ENCODE data around the gene TOM1L2.

Gene TOM1L2

GRCh38 chr17:17963066-17963465 lies 9.1 kb downstream of the TOM1L2 start:
- no peak overlapping the region for H3K27ac ChIP-seq (replicated peaks)
- DNase-seq (ENCODE audit: low read depth in 1 of 2, low spot score in 1 of 2): no peak
- H3K27me3 ChIP-seq (ENCODE audit: insufficient read depth, poor library complexity, severe bottlenecking): no peaks in the 10 kb centered on the region
- no peak overlapping the region for H3K4me3 ChIP-seq (replicated peaks; ENCODE audit: insufficient read depth, low read length)
- no peak for TF ChIP-seq SPI1 (IDR thresholded peaks at IDR 0.05; ENCODE audit: borderline replicate concordance, low read depth)
- no peak for TF ChIP-seq CTCF (IDR thresholded peaks at IDR 0.05; ENCODE audit: insufficient read depth, low read length)
- no peak for TF ChIP-seq POLR2AphosphoS5 (IDR thresholded peaks at IDR 0.05; ENCODE audit: low read depth)
- no peak for TF ChIP-seq REST (IDR thresholded peaks at IDR 0.05; ENCODE audit: insufficient replicate concordance, low read depth)
- no peak for TF ChIP-seq GABPA (IDR thresholded peaks at IDR 0.05; ENCODE audit: low read depth)

- H3K27ac ChIP-seq (replicated peaks): no peak overlapping the region
- DNase-seq (ENCODE audit: low read depth in 1 of 2, low spot score in 1 of 2): no peak
- no peaks in the 10 kb centered on the region for H3K27me3 ChIP-seq (ENCODE audit: insufficient read depth, poor library complexity, severe bottlenecking)
- TF ChIP-seq GABPA (IDR thresholded peaks at IDR 0.05; ENCODE audit: low read depth): no peak
- H3K4me3 ChIP-seq (replicated peaks; ENCODE audit: insufficient read depth, low read length): no peak overlapping the region
Observed at GRCh38 chr17:17960500-17961030, 11.6 kb downstream of the TOM1L2 start.

GRCh38 chr17:17959520-17960361 lies 12.5 kb downstream of the TOM1L2 start:
- no peak overlapping the region for H3K4me3 ChIP-seq (replicated peaks; ENCODE audit: insufficient read depth, low read length)
- H3K27me3 ChIP-seq (ENCODE audit: insufficient read depth, poor library complexity, severe bottlenecking): no peaks in the 10 kb centered on the region
- TF ChIP-seq SPI1 (IDR thresholded peaks at IDR 0.05; ENCODE audit: borderline replicate concordance, low read depth) (no peak), CTCF (IDR thresholded peaks at IDR 0.05; ENCODE audit: insufficient read depth, low read length) (no peak), REST (IDR thresholded peaks at IDR 0.05; ENCODE audit: insufficient replicate concordance, low read depth) (no peak), GABPA (IDR thresholded peaks at IDR 0.05; ENCODE audit: low read depth) (no peak), POLR2AphosphoS5 (IDR thresholded peaks at IDR 0.05; ENCODE audit: low read depth) (no peak)
- no peak for DNase-seq (ENCODE audit: low read depth in 1 of 2, low spot score in 1 of 2)
- no peak overlapping the region for H3K27ac ChIP-seq (replicated peaks)

GRCh38 chr17:17958982-17959381 lies 13.2 kb downstream of the TOM1L2 start:
- no peak overlapping the region for H3K27ac ChIP-seq (replicated peaks)
- DNase-seq (ENCODE audit: low read depth in 1 of 2, low spot score in 1 of 2): no peak

More at GRCh38 chr17:17958982-17959381, 13.2 kb downstream of the TOM1L2 start:
- Histone ChIP-seq H3K4me3 (replicated peaks; ENCODE audit: insufficient read depth, low read length) (no peak overlapping the region), H3K27me3 (ENCODE audit: insufficient read depth, poor library complexity, severe bottlenecking) (no peaks in the 10 kb centered on the region)
- TF ChIP-seq GABPA (IDR thresholded peaks at IDR 0.05; ENCODE audit: low read depth): no peak
- no peak for TF ChIP-seq CTCF (IDR thresholded peaks at IDR 0.05; ENCODE audit: insufficient read depth, low read length)
- no peak for TF ChIP-seq SPI1 (IDR thresholded peaks at IDR 0.05; ENCODE audit: borderline replicate concordance, low read depth)
- TF ChIP-seq REST (IDR thresholded peaks at IDR 0.05; ENCODE audit: insufficient replicate concordance, low read depth): no peak
- no peak for TF ChIP-seq POLR2AphosphoS5 (IDR thresholded peaks at IDR 0.05; ENCODE audit: low read depth)
